Neural cell (in vitro differentiated cells): ENCODE data around the gene BLVRB. TPM values are rescaled to one million over a fixed set of nuclear protein-coding genes. Genes with fewer than 3 reads are reported as not detected.

Experiments
- H2AFZ ChIP-seq: fragments of 200-600, 300-800 bp; sonication (generic), shearing (Covaris generic); 2 replicates; pipeline ENCODE4 v1.6.0; 2014; ENCODE audit warnings: low read depth, mild to moderate bottlenecking, antibody characterized with exemption, low read length, moderate library complexity
- H3F3A ChIP-seq: fragments of 200-600 bp; shearing (Covaris generic); 2 replicates; pipeline ENCODE4 v1.6.1; 2016; ENCODE audit warnings: mild to moderate bottlenecking, moderate library complexity, mixed read lengths, antibody characterized with exemption, low read length; ENCODE audit not compliant: insufficient read depth, poor library complexity, severe bottlenecking
- H3K27ac ChIP-seq: fragments of 200-600, 300-800 bp; sonication (generic), shearing (Covaris generic); 2 replicates; pipeline ENCODE4 v1.5.1; 2014; ENCODE audit warnings: mild to moderate bottlenecking, low read length, moderate library complexity
- H3K27me3 ChIP-seq: fragments of 300-800, 200-600 bp; sonication (generic), shearing (Covaris generic); 2 replicates; pipeline ENCODE4 v1.6.0; 2014; ENCODE audit warnings: mild to moderate bottlenecking, low read depth, low read length, moderate library complexity; ENCODE audit not compliant: insufficient read depth
- H3K36me3 ChIP-seq: fragments of 300-800, 200-600 bp; sonication (generic), shearing (Covaris generic); 2 replicates; pipeline ENCODE4 v1.5.1; 2014; ENCODE audit warnings: mild to moderate bottlenecking, antibody characterized with exemption, low read length, moderate library complexity; ENCODE audit not compliant: insufficient read depth
- H3K4me2 ChIP-seq: fragments of 300-800, 200-600 bp; sonication (generic), shearing (Covaris generic); 2 replicates; pipeline ENCODE4 v1.6.0; 2014; ENCODE audit warnings: mild to moderate bottlenecking, low read length
- H3K4me3 ChIP-seq: fragments of 300-800, 200-600 bp; sonication (generic), shearing (Covaris generic); 2 replicates; pipeline ENCODE4 v1.5.1; 2014; ENCODE audit warnings: mild to moderate bottlenecking, low read length, moderate library complexity
- H3K79me2 ChIP-seq: fragments of 200-600 bp; shearing (Covaris generic); replicated peaks from 2 replicates; pipeline ENCODE4 v1.6.0; 2014; ENCODE audit warnings: mild to moderate bottlenecking, low read length, moderate library complexity; ENCODE audit not compliant: insufficient read depth
- H3K9ac ChIP-seq: fragments of 300-800, 200-600 bp; sonication (generic), shearing (Covaris generic); 2 replicates; pipeline ENCODE4 v1.6.1; 2016; ENCODE audit warnings: mild to moderate bottlenecking, low read length, mixed read lengths
- H3K9me2 ChIP-seq: fragments of 200-600 bp; shearing (Covaris generic); 2 replicates; pipeline ENCODE4 v1.6.1; 2016; ENCODE audit warnings: mild to moderate bottlenecking, low read length, mixed read lengths; ENCODE audit not compliant: insufficient read depth
- H3K9me3 ChIP-seq: fragments of 200-600, 300-800 bp; sonication (generic), shearing (Covaris generic); 2 replicates; pipeline ENCODE4 v1.6.1; 2016; ENCODE audit warnings: mild to moderate bottlenecking, mixed run types, low read length, moderate library complexity, mixed read lengths
- H4K20me1 ChIP-seq: fragments of 200-600 bp; shearing (Covaris generic); 2 replicates; pipeline ENCODE4 v1.6.1; 2016; ENCODE audit warnings: mild to moderate bottlenecking, mixed run types; ENCODE audit not compliant: insufficient read depth
- CTCF ChIP-seq: fragments of 450-650 bp; IDR thresholded peaks from 2 replicates; pipeline ENCODE4 v1.5.1; 2014; ENCODE audit warnings: antibody characterized with exemption, mild to moderate bottlenecking, moderate library complexity; ENCODE audit not compliant: poor library complexity, severe bottlenecking
- EP300 ChIP-seq: fragments of 450-650 bp; conservative IDR thresholded peaks from 2 replicates; pipeline ENCODE4 v1.6.1; 2014; ENCODE audit warnings: antibody characterized with exemption, mild to moderate bottlenecking, moderate library complexity; ENCODE audit not compliant: poor library complexity, severe bottlenecking
- EZH2 ChIP-seq: fragments of 200-600, 300-800 bp; shearing (Covaris generic), sonication (generic); IDR thresholded peaks from 2 replicates; pipeline ENCODE4 v1.6.1; 2014; ENCODE audit warnings: antibody characterized with exemption, low read length, borderline replicate concordance, mild to moderate bottlenecking; ENCODE audit not compliant: insufficient read depth, poor library complexity, severe bottlenecking
- MXI1 ChIP-seq: fragments of 450-650 bp; conservative IDR thresholded peaks from 2 replicates; pipeline ENCODE4 v1.6.1; 2014; ENCODE audit warnings: antibody characterized with exemption, mild to moderate bottlenecking; ENCODE audit not compliant: poor library complexity, severe bottlenecking
- POLR2AphosphoS5 ChIP-seq: IDR thresholded peaks from 2 replicates; pipeline ENCODE4 v1.6.1; 2012
- RAD21 ChIP-seq: fragments of 450-650 bp; conservative IDR thresholded peaks from 2 replicates; pipeline ENCODE4 v1.6.1; 2014; ENCODE audit warnings: antibody characterized with exemption, mild to moderate bottlenecking, moderate library complexity
- REST ChIP-seq: IDR thresholded peaks from 2 replicates; pipeline ENCODE4 v1.6.1; 2012; ENCODE audit warnings: borderline replicate concordance
- SMC3 ChIP-seq: fragments of 450-650 bp; conservative IDR thresholded peaks from 2 replicates; pipeline ENCODE4 v1.6.1; 2014; ENCODE audit warnings: antibody characterized with exemption, mild to moderate bottlenecking, moderate library complexity; ENCODE audit not compliant: poor library complexity
- TAF1 ChIP-seq: IDR thresholded peaks from 2 replicates; pipeline ENCODE4 v1.6.1; 2012; ENCODE audit warnings: low read depth
- polyA plus RNA-seq: library from polyadenylated mRNA; depleted of rRNA; stranded (reverse); fragments of >200 nt; gene quantifications from 2 replicates; pipeline ENCODE4 v1.2.3, GENCODE V29; 2014

BLVRB gene
- polyA plus RNA-seq, 1 donor from 2014 or later: 9.9 TPM

- Histone ChIP-seq H3K27ac (no peak overlapping the region), H3K4me3 (no peak overlapping the region), H3F3A (no peaks in the 10 kb centered on the region), H2AFZ (no peak overlapping the region), H3K9ac (no peak overlapping the region), H3K27me3 (peaks cover 43% of the 10 kb centered on the region), H3K36me3 (no peaks in the 10 kb centered on the region), H3K79me2 (no peaks in the 10 kb centered on the region), H3K4me2 (no peak overlapping the region), H3K9me3 (peaks cover 3% of the 10 kb centered on the region), H3K9me2 (no peaks in the 10 kb centered on the region), H4K20me1 (no peaks in the 10 kb centered on the region)
- no peak for TF ChIP-seq SMC3
These were observed 45.1 kb upstream of the BLVRB start for GRCh38 chr19:40510526-40511115.

GRCh38 chr19:40508739-40509260 is 43.3 kb upstream of the BLVRB start:
- Histone ChIP-seq H3K9me2 (no peaks in the 10 kb centered on the region), H3K4me2 (no peak overlapping the region), H3K27me3 (peaks cover 25% of the 10 kb centered on the region), H3K9ac (no peak overlapping the region), H3K4me3 (no peak overlapping the region), H2AFZ (no peak overlapping the region), H3K27ac (no peak overlapping the region), H3F3A (no peaks in the 10 kb centered on the region), H3K9me3 (no peaks in the 10 kb centered on the region), H4K20me1 (no peaks in the 10 kb centered on the region), H3K79me2 (no peaks in the 10 kb centered on the region), H3K36me3 (no peaks in the 10 kb centered on the region)
- no peak for TF ChIP-seq EZH2
- no peak for TF ChIP-seq MXI1
- TF ChIP-seq TAF1: no peak
- TF ChIP-seq SMC3: no peak
- TF ChIP-seq EP300: no peak
- TF ChIP-seq POLR2AphosphoS5: no peak
- TF ChIP-seq RAD21: no peak

GRCh38 chr19:40507892-40508291 is 42.3 kb upstream of the BLVRB start:
- no peak for TF ChIP-seq MXI1
- no peak for TF ChIP-seq EP300
- no peak for TF ChIP-seq RAD21
- no peak for TF ChIP-seq TAF1
- no peak for TF ChIP-seq SMC3
- TF ChIP-seq REST: no peak
- TF ChIP-seq CTCF: no peak
- no peak for TF ChIP-seq POLR2AphosphoS5
- no peak for TF ChIP-seq EZH2
- no peaks in the 10 kb centered on the region for H3K9me3 ChIP-seq
- H3K9ac ChIP-seq: no peak overlapping the region
- H3K27ac ChIP-seq: no peak overlapping the region
- H2AFZ ChIP-seq: no peak overlapping the region
- no peaks in the 10 kb centered on the region for H3K36me3 ChIP-seq
- no peaks in the 10 kb centered on the region for H3K79me2 ChIP-seq
- H4K20me1 ChIP-seq: no peaks in the 10 kb centered on the region
- no peak overlapping the region for H3K4me3 ChIP-seq
- H3K4me2 ChIP-seq: no peak overlapping the region
- H3K27me3 ChIP-seq: peaks cover 16% of the 10 kb centered on the region
- no peaks in the 10 kb centered on the region for H3K9me2 ChIP-seq
- no peaks in the 10 kb centered on the region for H3F3A ChIP-seq
